Neural cell (in vitro differentiated cells): ENCODE results near the gene DCBLD1. TPM values are rescaled to one million over a fixed set of nuclear protein-coding genes. Genes with fewer than 3 reads are reported as not detected.
A peak's percentile ranks its signal among the peaks of the same experiment; 100 is the strongest.

Source experiments
- H2AFZ ChIP-seq: fragments of 200-600, 300-800 bp; sonication (generic), shearing (Covaris generic); 2 replicates; pipeline ENCODE4 v1.6.0; 2014; ENCODE audit warnings: low read depth, mild to moderate bottlenecking, antibody characterized with exemption, low read length, moderate library complexity
- H3F3A ChIP-seq: fragments of 200-600 bp; shearing (Covaris generic); 2 replicates; pipeline ENCODE4 v1.6.1; 2016; ENCODE audit warnings: mild to moderate bottlenecking, moderate library complexity, mixed read lengths, antibody characterized with exemption, low read length; ENCODE audit not compliant: insufficient read depth, poor library complexity, severe bottlenecking
- H3K27ac ChIP-seq: fragments of 200-600, 300-800 bp; sonication (generic), shearing (Covaris generic); 2 replicates; pipeline ENCODE4 v1.5.1; 2014; ENCODE audit warnings: mild to moderate bottlenecking, low read length, moderate library complexity
- H3K27me3 ChIP-seq: fragments of 300-800, 200-600 bp; sonication (generic), shearing (Covaris generic); 2 replicates; pipeline ENCODE4 v1.6.0; 2014; ENCODE audit warnings: mild to moderate bottlenecking, low read depth, low read length, moderate library complexity; ENCODE audit not compliant: insufficient read depth
- H3K36me3 ChIP-seq: fragments of 300-800, 200-600 bp; sonication (generic), shearing (Covaris generic); 2 replicates; pipeline ENCODE4 v1.5.1; 2014; ENCODE audit warnings: mild to moderate bottlenecking, antibody characterized with exemption, low read length, moderate library complexity; ENCODE audit not compliant: insufficient read depth
- H3K4me2 ChIP-seq: fragments of 300-800, 200-600 bp; sonication (generic), shearing (Covaris generic); 2 replicates; pipeline ENCODE4 v1.6.0; 2014; ENCODE audit warnings: mild to moderate bottlenecking, low read length
- H3K4me3 ChIP-seq: fragments of 300-800, 200-600 bp; sonication (generic), shearing (Covaris generic); 2 replicates; pipeline ENCODE4 v1.5.1; 2014; ENCODE audit warnings: mild to moderate bottlenecking, low read length, moderate library complexity
- H3K79me2 ChIP-seq: fragments of 200-600 bp; shearing (Covaris generic); replicated peaks from 2 replicates; pipeline ENCODE4 v1.6.0; 2014; ENCODE audit warnings: mild to moderate bottlenecking, low read length, moderate library complexity; ENCODE audit not compliant: insufficient read depth
- H3K9ac ChIP-seq: fragments of 300-800, 200-600 bp; sonication (generic), shearing (Covaris generic); 2 replicates; pipeline ENCODE4 v1.6.1; 2016; ENCODE audit warnings: mild to moderate bottlenecking, low read length, mixed read lengths
- H3K9me2 ChIP-seq: fragments of 200-600 bp; shearing (Covaris generic); 2 replicates; pipeline ENCODE4 v1.6.1; 2016; ENCODE audit warnings: mild to moderate bottlenecking, low read length, mixed read lengths; ENCODE audit not compliant: insufficient read depth
- H3K9me3 ChIP-seq: fragments of 200-600, 300-800 bp; sonication (generic), shearing (Covaris generic); 2 replicates; pipeline ENCODE4 v1.6.1; 2016; ENCODE audit warnings: mild to moderate bottlenecking, mixed run types, low read length, moderate library complexity, mixed read lengths
- H4K20me1 ChIP-seq: fragments of 200-600 bp; shearing (Covaris generic); 2 replicates; pipeline ENCODE4 v1.6.1; 2016; ENCODE audit warnings: mild to moderate bottlenecking, mixed run types; ENCODE audit not compliant: insufficient read depth
- EP300 ChIP-seq: fragments of 450-650 bp; conservative IDR thresholded peaks from 2 replicates; pipeline ENCODE4 v1.6.1; 2014; ENCODE audit warnings: antibody characterized with exemption, mild to moderate bottlenecking, moderate library complexity; ENCODE audit not compliant: poor library complexity, severe bottlenecking
- EZH2 ChIP-seq: fragments of 200-600, 300-800 bp; shearing (Covaris generic), sonication (generic); IDR thresholded peaks from 2 replicates; pipeline ENCODE4 v1.6.1; 2014; ENCODE audit warnings: antibody characterized with exemption, low read length, borderline replicate concordance, mild to moderate bottlenecking; ENCODE audit not compliant: insufficient read depth, poor library complexity, severe bottlenecking
- MXI1 ChIP-seq: fragments of 450-650 bp; conservative IDR thresholded peaks from 2 replicates; pipeline ENCODE4 v1.6.1; 2014; ENCODE audit warnings: antibody characterized with exemption, mild to moderate bottlenecking; ENCODE audit not compliant: poor library complexity, severe bottlenecking
- POLR2AphosphoS5 ChIP-seq: IDR thresholded peaks from 2 replicates; pipeline ENCODE4 v1.6.1; 2012
- RAD21 ChIP-seq: fragments of 450-650 bp; conservative IDR thresholded peaks from 2 replicates; pipeline ENCODE4 v1.6.1; 2014; ENCODE audit warnings: antibody characterized with exemption, mild to moderate bottlenecking, moderate library complexity
- SMC3 ChIP-seq: fragments of 450-650 bp; conservative IDR thresholded peaks from 2 replicates; pipeline ENCODE4 v1.6.1; 2014; ENCODE audit warnings: antibody characterized with exemption, mild to moderate bottlenecking, moderate library complexity; ENCODE audit not compliant: poor library complexity
- TAF1 ChIP-seq: IDR thresholded peaks from 2 replicates; pipeline ENCODE4 v1.6.1; 2012; ENCODE audit warnings: low read depth
- polyA plus RNA-seq: library from polyadenylated mRNA; depleted of rRNA; stranded (reverse); fragments of >200 nt; gene quantifications from 2 replicates; pipeline ENCODE4 v1.2.3, GENCODE V29; 2014
- TF ChIP-seq, protein P1 (sequence below): fragments of 450-650 bp; IDR thresholded peaks from 2 replicates; pipeline ENCODE4 v1.5.1; 2014; ENCODE audit warnings: antibody characterized with exemption, mild to moderate bottlenecking, moderate library complexity; ENCODE audit not compliant: poor library complexity, severe bottlenecking
- TF ChIP-seq, protein P2 (sequence below): IDR thresholded peaks from 2 replicates; pipeline ENCODE4 v1.6.1; 2012; ENCODE audit warnings: borderline replicate concordance

DCBLD1 gene
- polyA plus RNA-seq, 1 donor from 2014 or later: 11.4 TPM

DNA sequence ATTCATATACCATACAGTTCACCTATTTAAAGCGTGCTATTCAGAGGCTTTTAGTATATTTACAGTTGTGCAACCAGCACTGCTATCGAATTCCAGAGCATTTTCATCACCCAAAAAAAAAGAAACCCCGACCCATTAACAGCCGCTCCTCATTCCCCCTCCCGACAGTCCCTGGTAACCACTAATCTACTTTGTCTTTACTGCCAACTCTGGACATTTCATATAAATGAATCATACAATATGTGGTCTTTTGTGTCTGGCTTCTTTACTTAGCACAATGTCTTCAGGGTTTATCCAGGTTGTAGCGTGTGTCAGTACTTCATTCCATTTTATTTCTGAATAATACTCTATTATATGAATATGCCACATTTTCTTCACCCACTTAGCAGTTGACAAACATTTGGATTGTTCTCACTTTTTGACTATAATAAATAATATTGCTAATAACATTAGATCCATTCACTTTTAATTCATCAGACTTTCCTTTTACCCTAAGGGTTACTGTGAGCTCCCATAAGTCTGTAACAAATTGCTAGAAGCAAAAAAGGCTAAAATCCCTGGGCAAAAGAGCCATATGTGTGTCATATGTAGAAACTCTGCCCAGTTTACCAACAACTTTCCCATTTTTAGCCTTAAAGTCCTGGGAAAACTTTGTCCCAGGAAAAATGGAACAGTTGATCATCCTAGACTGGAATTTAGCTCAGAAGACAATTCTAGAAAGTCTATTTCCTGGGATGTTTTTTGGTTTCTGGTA is 33.6 kb upstream of the DCBLD1 start:
- no peak overlapping the region for H3K27ac ChIP-seq
- H4K20me1 ChIP-seq: no peaks in the 10 kb centered on the region
- no peak overlapping the region for H3K4me2 ChIP-seq
- no peaks in the 10 kb centered on the region for H3F3A ChIP-seq
- TF ChIP-seq MXI1: no peak
- TF ChIP-seq, protein P1, sequence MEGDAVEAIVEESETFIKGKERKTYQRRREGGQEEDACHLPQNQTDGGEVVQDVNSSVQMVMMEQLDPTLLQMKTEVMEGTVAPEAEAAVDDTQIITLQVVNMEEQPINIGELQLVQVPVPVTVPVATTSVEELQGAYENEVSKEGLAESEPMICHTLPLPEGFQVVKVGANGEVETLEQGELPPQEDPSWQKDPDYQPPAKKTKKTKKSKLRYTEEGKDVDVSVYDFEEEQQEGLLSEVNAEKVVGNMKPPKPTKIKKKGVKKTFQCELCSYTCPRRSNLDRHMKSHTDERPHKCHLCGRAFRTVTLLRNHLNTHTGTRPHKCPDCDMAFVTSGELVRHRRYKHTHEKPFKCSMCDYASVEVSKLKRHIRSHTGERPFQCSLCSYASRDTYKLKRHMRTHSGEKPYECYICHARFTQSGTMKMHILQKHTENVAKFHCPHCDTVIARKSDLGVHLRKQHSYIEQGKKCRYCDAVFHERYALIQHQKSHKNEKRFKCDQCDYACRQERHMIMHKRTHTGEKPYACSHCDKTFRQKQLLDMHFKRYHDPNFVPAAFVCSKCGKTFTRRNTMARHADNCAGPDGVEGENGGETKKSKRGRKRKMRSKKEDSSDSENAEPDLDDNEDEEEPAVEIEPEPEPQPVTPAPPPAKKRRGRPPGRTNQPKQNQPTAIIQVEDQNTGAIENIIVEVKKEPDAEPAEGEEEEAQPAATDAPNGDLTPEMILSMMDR: no peak
- no peak for TF ChIP-seq RAD21
- no peak for TF ChIP-seq SMC3
- TF ChIP-seq EZH2: no peak
- no peak for TF ChIP-seq TAF1
- no peak for TF ChIP-seq EP300
- TF ChIP-seq POLR2AphosphoS5: no peak
- TF ChIP-seq, protein P2, sequence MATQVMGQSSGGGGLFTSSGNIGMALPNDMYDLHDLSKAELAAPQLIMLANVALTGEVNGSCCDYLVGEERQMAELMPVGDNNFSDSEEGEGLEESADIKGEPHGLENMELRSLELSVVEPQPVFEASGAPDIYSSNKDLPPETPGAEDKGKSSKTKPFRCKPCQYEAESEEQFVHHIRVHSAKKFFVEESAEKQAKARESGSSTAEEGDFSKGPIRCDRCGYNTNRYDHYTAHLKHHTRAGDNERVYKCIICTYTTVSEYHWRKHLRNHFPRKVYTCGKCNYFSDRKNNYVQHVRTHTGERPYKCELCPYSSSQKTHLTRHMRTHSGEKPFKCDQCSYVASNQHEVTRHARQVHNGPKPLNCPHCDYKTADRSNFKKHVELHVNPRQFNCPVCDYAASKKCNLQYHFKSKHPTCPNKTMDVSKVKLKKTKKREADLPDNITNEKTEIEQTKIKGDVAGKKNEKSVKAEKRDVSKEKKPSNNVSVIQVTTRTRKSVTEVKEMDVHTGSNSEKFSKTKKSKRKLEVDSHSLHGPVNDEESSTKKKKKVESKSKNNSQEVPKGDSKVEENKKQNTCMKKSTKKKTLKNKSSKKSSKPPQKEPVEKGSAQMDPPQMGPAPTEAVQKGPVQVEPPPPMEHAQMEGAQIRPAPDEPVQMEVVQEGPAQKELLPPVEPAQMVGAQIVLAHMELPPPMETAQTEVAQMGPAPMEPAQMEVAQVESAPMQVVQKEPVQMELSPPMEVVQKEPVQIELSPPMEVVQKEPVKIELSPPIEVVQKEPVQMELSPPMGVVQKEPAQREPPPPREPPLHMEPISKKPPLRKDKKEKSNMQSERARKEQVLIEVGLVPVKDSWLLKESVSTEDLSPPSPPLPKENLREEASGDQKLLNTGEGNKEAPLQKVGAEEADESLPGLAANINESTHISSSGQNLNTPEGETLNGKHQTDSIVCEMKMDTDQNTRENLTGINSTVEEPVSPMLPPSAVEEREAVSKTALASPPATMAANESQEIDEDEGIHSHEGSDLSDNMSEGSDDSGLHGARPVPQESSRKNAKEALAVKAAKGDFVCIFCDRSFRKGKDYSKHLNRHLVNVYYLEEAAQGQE: no peak
- no peak overlapping the region for H3K4me3 ChIP-seq
- H3K79me2 ChIP-seq: no peaks in the 10 kb centered on the region
- H3K27me3 ChIP-seq: no peaks in the 10 kb centered on the region
- no peaks in the 10 kb centered on the region for H3K9me3 ChIP-seq
- no peaks in the 10 kb centered on the region for H3K9me2 ChIP-seq
- H3K36me3 ChIP-seq: no peaks in the 10 kb centered on the region
- no peak overlapping the region for H3K9ac ChIP-seq
- H2AFZ ChIP-seq: no peak overlapping the region

DNA sequence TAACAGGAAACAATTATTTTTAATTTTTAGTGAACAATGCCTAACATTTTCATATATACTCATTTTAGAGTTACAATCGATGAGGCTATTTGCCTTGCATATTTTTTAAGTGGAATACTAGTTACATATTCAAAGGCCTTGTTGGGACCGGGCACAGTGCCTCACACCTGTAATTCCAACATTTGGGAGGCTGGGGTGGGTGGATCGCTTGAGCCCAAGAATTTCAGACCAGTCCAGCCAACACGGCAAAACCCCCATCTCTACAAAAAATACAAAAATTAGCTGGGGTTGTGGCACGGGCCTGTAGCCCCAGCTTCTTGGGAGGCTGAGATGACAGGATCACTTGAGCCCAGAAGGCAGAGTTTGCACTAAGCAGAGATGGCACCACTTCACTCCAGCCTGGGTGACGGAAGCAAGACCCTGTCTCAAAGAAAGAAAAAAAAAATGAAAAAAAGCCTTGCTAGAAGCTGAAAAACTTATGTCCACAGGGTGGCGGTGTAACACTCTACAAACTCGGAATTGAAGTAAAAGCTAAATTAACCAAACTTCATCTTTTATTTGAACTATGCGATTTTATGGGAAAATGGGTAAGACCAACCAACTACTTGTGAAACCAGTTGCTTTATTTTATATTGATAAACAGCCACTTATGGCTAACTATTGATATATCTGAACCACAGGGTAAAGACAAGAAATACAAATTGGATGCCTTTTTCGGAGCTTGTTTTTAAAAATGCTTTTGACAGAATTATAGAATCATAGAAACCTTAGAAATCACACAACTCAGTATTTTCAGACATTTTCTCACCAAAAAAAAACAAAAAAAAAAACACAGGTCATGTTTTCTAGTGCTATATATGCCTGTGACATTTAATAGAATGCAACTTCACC is 32.7 kb upstream of the DCBLD1 start:
- no peaks in the 10 kb centered on the region for H3F3A ChIP-seq
- no peak overlapping the region for H3K4me2 ChIP-seq
- no peak overlapping the region for H2AFZ ChIP-seq
- H3K27me3 ChIP-seq: no peaks in the 10 kb centered on the region
- H3K27ac ChIP-seq: no peak overlapping the region
- no peaks in the 10 kb centered on the region for H3K9me3 ChIP-seq
- TF ChIP-seq MXI1: no peak
- peak; percentile 94 for TF ChIP-seq SMC3
- TF ChIP-seq RAD21: peak; percentile 91
- TF ChIP-seq, protein P2: no peak
- TF ChIP-seq EZH2: no peak
- no peak for TF ChIP-seq TAF1
- TF ChIP-seq, protein P1: peak; percentile 90
- TF ChIP-seq EP300: no peak
- TF ChIP-seq POLR2AphosphoS5: no peak
- no peaks in the 10 kb centered on the region for H3K36me3 ChIP-seq
- H4K20me1 ChIP-seq: no peaks in the 10 kb centered on the region
- H3K9me2 ChIP-seq: no peaks in the 10 kb centered on the region
- no peak overlapping the region for H3K9ac ChIP-seq
- no peaks in the 10 kb centered on the region for H3K79me2 ChIP-seq
- H3K4me3 ChIP-seq: no peak overlapping the region
